ENCODE measurements around the gene SETD6. TPM values are rescaled to one million over a fixed set of nuclear protein-coding genes. Genes with fewer than 3 reads are reported as not detected.
A peak's percentile ranks its signal among the peaks of the same experiment; 100 is the strongest.

The SETD6 gene
- total and polyA plus RNA-seq, 9 of the 15 experiments (the other 6 are each of a cell fraction or from before 2014, with no cell fraction given) = 9.2 to 40.9 (median 19.8) TPM

DNA sequence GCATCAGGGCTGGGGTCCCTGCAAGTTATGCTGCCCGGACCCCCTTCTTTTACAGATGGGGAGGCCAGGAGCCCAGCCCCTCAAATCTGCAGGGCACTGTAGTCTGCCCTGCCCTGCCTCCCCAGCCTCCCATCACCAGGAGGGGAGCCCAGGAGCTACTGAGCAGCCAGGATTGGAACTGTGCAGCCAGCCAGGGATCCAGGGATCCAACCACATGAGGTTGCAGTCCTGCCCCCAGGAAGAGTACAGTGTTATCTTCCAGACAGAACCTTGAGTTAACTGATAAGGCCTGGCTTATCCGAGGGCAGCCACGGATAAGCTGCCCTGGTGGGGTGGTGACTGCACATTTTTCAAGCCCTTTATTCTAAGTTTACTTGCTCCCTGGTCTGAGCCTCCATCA is 26.8 kb upstream of the SETD6 start (continued):
- TF ChIP-seq GTF2A2 (tag; IDR thresholded peaks at IDR 0.05) = no peak
- TF ChIP-seq, protein P1, sequence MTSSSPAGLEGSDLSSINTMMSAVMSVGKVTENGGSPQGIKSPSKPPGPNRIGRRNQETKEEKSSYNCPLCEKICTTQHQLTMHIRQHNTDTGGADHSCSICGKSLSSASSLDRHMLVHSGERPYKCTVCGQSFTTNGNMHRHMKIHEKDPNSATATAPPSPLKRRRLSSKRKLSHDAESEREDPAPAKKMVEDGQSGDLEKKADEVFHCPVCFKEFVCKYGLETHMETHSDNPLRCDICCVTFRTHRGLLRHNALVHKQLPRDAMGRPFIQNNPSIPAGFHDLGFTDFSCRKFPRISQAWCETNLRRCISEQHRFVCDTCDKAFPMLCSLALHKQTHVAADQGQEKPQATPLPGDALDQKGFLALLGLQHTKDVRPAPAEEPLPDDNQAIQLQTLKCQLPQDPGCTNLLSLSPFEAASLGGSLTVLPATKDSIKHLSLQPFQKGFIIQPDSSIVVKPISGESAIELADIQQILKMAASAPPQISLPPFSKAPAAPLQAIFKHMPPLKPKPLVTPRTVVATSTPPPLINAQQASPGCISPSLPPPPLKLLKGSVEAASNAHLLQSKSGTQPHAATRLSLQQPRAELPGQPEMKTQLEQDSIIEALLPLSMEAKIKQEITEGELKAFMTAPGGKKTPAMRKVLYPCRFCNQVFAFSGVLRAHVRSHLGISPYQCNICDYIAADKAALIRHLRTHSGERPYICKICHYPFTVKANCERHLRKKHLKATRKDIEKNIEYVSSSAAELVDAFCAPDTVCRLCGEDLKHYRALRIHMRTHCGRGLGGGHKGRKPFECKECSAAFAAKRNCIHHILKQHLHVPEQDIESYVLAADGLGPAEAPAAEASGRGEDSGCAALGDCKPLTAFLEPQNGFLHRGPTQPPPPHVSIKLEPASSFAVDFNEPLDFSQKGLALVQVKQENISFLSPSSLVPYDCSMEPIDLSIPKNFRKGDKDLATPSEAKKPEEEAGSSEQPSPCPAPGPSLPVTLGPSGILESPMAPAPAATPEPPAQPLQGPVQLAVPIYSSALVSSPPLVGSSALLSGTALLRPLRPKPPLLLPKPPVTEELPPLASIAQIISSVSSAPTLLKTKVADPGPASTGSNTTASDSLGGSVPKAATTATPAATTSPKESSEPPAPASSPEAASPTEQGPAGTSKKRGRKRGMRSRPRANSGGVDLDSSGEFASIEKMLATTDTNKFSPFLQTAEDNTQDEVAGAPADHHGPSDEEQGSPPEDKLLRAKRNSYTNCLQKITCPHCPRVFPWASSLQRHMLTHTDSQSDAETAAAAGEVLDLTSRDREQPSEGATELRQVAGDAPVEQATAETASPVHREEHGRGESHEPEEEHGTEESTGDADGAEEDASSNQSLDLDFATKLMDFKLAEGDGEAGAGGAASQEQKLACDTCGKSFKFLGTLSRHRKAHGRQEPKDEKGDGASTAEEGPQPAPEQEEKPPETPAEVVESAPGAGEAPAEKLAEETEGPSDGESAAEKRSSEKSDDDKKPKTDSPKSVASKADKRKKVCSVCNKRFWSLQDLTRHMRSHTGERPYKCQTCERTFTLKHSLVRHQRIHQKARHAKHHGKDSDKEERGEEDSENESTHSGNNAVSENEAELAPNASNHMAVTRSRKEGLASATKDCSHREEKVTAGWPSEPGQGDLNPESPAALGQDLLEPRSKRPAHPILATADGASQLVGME (CRISPR knock-in tag; IDR thresholded peaks at IDR 0.05) = no peak
- TF ChIP-seq, protein P2, sequence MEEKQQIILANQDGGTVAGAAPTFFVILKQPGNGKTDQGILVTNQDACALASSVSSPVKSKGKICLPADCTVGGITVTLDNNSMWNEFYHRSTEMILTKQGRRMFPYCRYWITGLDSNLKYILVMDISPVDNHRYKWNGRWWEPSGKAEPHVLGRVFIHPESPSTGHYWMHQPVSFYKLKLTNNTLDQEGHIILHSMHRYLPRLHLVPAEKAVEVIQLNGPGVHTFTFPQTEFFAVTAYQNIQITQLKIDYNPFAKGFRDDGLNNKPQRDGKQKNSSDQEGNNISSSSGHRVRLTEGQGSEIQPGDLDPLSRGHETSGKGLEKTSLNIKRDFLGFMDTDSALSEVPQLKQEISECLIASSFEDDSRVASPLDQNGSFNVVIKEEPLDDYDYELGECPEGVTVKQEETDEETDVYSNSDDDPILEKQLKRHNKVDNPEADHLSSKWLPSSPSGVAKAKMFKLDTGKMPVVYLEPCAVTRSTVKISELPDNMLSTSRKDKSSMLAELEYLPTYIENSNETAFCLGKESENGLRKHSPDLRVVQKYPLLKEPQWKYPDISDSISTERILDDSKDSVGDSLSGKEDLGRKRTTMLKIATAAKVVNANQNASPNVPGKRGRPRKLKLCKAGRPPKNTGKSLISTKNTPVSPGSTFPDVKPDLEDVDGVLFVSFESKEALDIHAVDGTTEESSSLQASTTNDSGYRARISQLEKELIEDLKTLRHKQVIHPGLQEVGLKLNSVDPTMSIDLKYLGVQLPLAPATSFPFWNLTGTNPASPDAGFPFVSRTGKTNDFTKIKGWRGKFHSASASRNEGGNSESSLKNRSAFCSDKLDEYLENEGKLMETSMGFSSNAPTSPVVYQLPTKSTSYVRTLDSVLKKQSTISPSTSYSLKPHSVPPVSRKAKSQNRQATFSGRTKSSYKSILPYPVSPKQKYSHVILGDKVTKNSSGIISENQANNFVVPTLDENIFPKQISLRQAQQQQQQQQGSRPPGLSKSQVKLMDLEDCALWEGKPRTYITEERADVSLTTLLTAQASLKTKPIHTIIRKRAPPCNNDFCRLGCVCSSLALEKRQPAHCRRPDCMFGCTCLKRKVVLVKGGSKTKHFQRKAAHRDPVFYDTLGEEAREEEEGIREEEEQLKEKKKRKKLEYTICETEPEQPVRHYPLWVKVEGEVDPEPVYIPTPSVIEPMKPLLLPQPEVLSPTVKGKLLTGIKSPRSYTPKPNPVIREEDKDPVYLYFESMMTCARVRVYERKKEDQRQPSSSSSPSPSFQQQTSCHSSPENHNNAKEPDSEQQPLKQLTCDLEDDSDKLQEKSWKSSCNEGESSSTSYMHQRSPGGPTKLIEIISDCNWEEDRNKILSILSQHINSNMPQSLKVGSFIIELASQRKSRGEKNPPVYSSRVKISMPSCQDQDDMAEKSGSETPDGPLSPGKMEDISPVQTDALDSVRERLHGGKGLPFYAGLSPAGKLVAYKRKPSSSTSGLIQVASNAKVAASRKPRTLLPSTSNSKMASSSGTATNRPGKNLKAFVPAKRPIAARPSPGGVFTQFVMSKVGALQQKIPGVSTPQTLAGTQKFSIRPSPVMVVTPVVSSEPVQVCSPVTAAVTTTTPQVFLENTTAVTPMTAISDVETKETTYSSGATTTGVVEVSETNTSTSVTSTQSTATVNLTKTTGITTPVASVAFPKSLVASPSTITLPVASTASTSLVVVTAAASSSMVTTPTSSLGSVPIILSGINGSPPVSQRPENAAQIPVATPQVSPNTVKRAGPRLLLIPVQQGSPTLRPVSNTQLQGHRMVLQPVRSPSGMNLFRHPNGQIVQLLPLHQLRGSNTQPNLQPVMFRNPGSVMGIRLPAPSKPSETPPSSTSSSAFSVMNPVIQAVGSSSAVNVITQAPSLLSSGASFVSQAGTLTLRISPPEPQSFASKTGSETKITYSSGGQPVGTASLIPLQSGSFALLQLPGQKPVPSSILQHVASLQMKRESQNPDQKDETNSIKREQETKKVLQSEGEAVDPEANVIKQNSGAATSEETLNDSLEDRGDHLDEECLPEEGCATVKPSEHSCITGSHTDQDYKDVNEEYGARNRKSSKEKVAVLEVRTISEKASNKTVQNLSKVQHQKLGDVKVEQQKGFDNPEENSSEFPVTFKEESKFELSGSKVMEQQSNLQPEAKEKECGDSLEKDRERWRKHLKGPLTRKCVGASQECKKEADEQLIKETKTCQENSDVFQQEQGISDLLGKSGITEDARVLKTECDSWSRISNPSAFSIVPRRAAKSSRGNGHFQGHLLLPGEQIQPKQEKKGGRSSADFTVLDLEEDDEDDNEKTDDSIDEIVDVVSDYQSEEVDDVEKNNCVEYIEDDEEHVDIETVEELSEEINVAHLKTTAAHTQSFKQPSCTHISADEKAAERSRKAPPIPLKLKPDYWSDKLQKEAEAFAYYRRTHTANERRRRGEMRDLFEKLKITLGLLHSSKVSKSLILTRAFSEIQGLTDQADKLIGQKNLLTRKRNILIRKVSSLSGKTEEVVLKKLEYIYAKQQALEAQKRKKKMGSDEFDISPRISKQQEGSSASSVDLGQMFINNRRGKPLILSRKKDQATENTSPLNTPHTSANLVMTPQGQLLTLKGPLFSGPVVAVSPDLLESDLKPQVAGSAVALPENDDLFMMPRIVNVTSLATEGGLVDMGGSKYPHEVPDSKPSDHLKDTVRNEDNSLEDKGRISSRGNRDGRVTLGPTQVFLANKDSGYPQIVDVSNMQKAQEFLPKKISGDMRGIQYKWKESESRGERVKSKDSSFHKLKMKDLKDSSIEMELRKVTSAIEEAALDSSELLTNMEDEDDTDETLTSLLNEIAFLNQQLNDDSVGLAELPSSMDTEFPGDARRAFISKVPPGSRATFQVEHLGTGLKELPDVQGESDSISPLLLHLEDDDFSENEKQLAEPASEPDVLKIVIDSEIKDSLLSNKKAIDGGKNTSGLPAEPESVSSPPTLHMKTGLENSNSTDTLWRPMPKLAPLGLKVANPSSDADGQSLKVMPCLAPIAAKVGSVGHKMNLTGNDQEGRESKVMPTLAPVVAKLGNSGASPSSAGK (IDR thresholded peaks at IDR 0.05) = no peak
- no peak for TF ChIP-seq ZNF408 (CRISPR knock-in tag; IDR thresholded peaks at IDR 0.05; ENCODE audit: low read depth)
- TF ChIP-seq, protein P3, sequence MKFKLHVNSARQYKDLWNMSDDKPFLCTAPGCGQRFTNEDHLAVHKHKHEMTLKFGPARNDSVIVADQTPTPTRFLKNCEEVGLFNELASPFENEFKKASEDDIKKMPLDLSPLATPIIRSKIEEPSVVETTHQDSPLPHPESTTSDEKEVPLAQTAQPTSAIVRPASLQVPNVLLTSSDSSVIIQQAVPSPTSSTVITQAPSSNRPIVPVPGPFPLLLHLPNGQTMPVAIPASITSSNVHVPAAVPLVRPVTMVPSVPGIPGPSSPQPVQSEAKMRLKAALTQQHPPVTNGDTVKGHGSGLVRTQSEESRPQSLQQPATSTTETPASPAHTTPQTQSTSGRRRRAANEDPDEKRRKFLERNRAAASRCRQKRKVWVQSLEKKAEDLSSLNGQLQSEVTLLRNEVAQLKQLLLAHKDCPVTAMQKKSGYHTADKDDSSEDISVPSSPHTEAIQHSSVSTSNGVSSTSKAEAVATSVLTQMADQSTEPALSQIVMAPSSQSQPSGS (CRISPR knock-in tag; IDR thresholded peaks at IDR 0.05) = no peak
- TF ChIP-seq MTF1 (CRISPR knock-in tag; IDR thresholded peaks at IDR 0.05; ENCODE audit: borderline replicate concordance) = no peak
- no peak for TF ChIP-seq MCM5 (IDR thresholded peaks at IDR 0.05; ENCODE audit: low read depth)
- no peak for TF ChIP-seq ZKSCAN8 (CRISPR knock-in tag; IDR thresholded peaks at IDR 0.05)
- peak; percentile 55 for TF ChIP-seq CCNT2 (IDR thresholded peaks at IDR 0.05; ENCODE audit: borderline replicate concordance, extremely low read depth, insufficient read length, low read depth, low read length)
- TF ChIP-seq FOXJ3 (CRISPR knock-in tag; IDR thresholded peaks at IDR 0.05) = no peak
